Endothelial cell of umbilical vein (primary cell): Measurements from ENCODE around the gene DENND2A. TPM values are rescaled to one million over a fixed set of nuclear protein-coding genes. Genes with fewer than 3 reads are reported as not detected.

Source experiments
- BruUV-seq: library from RNA; stranded (reverse); fragments of 400-500 nt; replicated peaks from 2 replicates; lab custom pipeline; 2021; lab: Mats Ljungman, UMichigan
- CTCF ChIA-PET: fragments of 300-600, 350-600 bp; sonication (Branson Sonifier 250); formaldehyde crosslinking; loops from one replicate; lab custom pipeline; 2021; ENCODE audit warnings: antibody characterized with exemption, inconsistent platforms; lab: Charles Lee
- POLR2A ChIA-PET: fragments of 300-600, 350-600 bp; sonication (Branson Sonifier 250); formaldehyde crosslinking; loops from one replicate; lab custom pipeline; 2021; ENCODE audit warnings: antibody characterized with exemption, inconsistent platforms; lab: Charles Lee
- DNase-seq: peaks from one replicate; pipeline ENCODE4 v3.0.0-alpha.2; 2011; ENCODE audit warnings: low read depth, low spot score
- FAIRE-seq: peaks from 2 replicates; lab custom pipeline; 2011; peaks lifted over from hg19 to GRCh38; lab: Jason Lieb, UNC
- H2AFZ ChIP-seq: 2 replicates; pipeline ENCODE4 v1.6.0; 2012; ENCODE audit warnings: low read depth, low read length, control low read depth, inconsistent platforms
- H3K27ac ChIP-seq: 2 replicates; pipeline ENCODE4 v1.5.1; 2011; ENCODE audit warnings: low read depth, mild to moderate bottlenecking, control low read depth, low read length, moderate library complexity; ENCODE audit not compliant: insufficient read depth
- H3K27me3 ChIP-seq, 2 experiments: 2 replicates each; pipeline versions ENCODE4 v1.6.0 to v1.6.1; 2011; ENCODE audit warnings: low read length in 2 of 2, mixed read lengths in 1 of 2; ENCODE audit not compliant: control insufficient read depth in 2 of 2, insufficient read depth in 2 of 2
- H3K36me3 ChIP-seq, 2 experiments: 2 replicates in 1 of 2; 3 replicates in 1 of 2; pipeline ENCODE4 v1.5.1; 2011; ENCODE audit warnings: low read length in 2 of 2, mild to moderate bottlenecking in 1 of 2, moderate library complexity in 1 of 2; ENCODE audit not compliant: control insufficient read depth in 2 of 2, insufficient read depth in 2 of 2; ENCODE audit errors: extremely low read depth in 1 of 2
- H3K4me1 ChIP-seq: 3 replicates; pipeline ENCODE4 v1.5.1; 2011; ENCODE audit warnings: mild to moderate bottlenecking, low read length; ENCODE audit not compliant: control insufficient read depth, insufficient read depth; ENCODE audit errors: extremely low read depth
- H3K4me2 ChIP-seq: 2 replicates; pipeline ENCODE4 v1.6.1; 2011; ENCODE audit warnings: low read length, control low read depth, mixed read lengths; ENCODE audit not compliant: insufficient read depth
- H3K4me3 ChIP-seq, 3 experiments: fragments of 200-600 bp in 1 of 3; sonication (generic), shearing (Covaris generic) in 1 of 3; replicated peaks in 1 of 3; 2 replicates each; pipeline ENCODE4 v1.5.1; 2011 to 2016; ENCODE audit warnings: control low read depth in 3 of 3, low read length in 3 of 3, mild to moderate bottlenecking in 2 of 3, inconsistent platforms in 1 of 3, low read depth in 1 of 3, moderate library complexity in 1 of 3; ENCODE audit not compliant: insufficient read depth in 1 of 3
- H3K79me2 ChIP-seq: 2 replicates; pipeline ENCODE4 v1.6.0; 2012; ENCODE audit warnings: low read length, inconsistent platforms; ENCODE audit not compliant: control insufficient read depth, insufficient read depth
- H3K9ac ChIP-seq: replicated peaks from 2 replicates; pipeline ENCODE3; 2011; ENCODE audit warnings: low read length, control low read depth; ENCODE audit not compliant: insufficient read depth; ENCODE audit errors: extremely low read depth
- H3K9me1 ChIP-seq: replicated peaks from 3 replicates; pipeline ENCODE4 v1.6.0; 2011; ENCODE audit warnings: mild to moderate bottlenecking, low read length; ENCODE audit not compliant: control insufficient read depth, insufficient read depth; ENCODE audit errors: extremely low read depth
- H3K9me3 ChIP-seq: replicated peaks from 2 replicates; pipeline ENCODE4 v1.5.1; 2012; ENCODE audit warnings: low read length, inconsistent platforms; ENCODE audit not compliant: control insufficient read depth, insufficient read depth
- H4K20me1 ChIP-seq: replicated peaks from 2 replicates; pipeline ENCODE3; 2011; ENCODE audit warnings: mild to moderate bottlenecking, low read length; ENCODE audit not compliant: control insufficient read depth, insufficient read depth; ENCODE audit errors: extremely low read depth
- CTCF ChIP-seq, 2 donors: IDR thresholded peaks; 1 replicate in 1 of 2; 2 replicates in 1 of 2; pipeline ENCODE4 v1.5.1; 2011; ENCODE audit warnings: low read length in 2 of 2, mild to moderate bottlenecking in 2 of 2, moderate library complexity in 2 of 2, control low read depth in 1 of 2, inconsistent platforms in 1 of 2, low read depth in 1 of 2; ENCODE audit not compliant: insufficient read depth in 1 of 2; ENCODE audit errors: extremely low read depth in 1 of 2
- EZH2 ChIP-seq: IDR thresholded peaks from 2 replicates; pipeline ENCODE4 v1.6.1; 2012; ENCODE audit warnings: borderline replicate concordance, low read depth, mild to moderate bottlenecking, moderate library complexity, low read length, inconsistent platforms; ENCODE audit not compliant: severe bottlenecking
- FOS ChIP-seq: IDR thresholded peaks from 2 replicates; pipeline ENCODE4 v1.6.1; 2011; ENCODE audit warnings: mild to moderate bottlenecking, low read length, moderate library complexity, borderline replicate concordance; ENCODE audit not compliant: insufficient read depth
- GATA2 ChIP-seq: IDR thresholded peaks from 2 replicates; pipeline ENCODE4 v1.7.0; 2011; ENCODE audit warnings: low read depth, mild to moderate bottlenecking, moderate library complexity, mixed read lengths, low read length; ENCODE audit not compliant: insufficient read length, insufficient read depth
- JUN ChIP-seq: IDR thresholded peaks from 2 replicates; pipeline ENCODE4 v1.6.1; 2011; ENCODE audit warnings: borderline replicate concordance, low read depth; ENCODE audit not compliant: insufficient read length, insufficient read depth
- MAX ChIP-seq: IDR thresholded peaks from 2 replicates; pipeline ENCODE4 v1.6.1; 2011; ENCODE audit not compliant: insufficient read depth, insufficient read length
- MYC ChIP-seq: IDR thresholded peaks from one replicate; pipeline ENCODE4 v1.6.1; 2011; ENCODE audit warnings: mild to moderate bottlenecking, low read depth, low read length
- POLR2A ChIP-seq: IDR thresholded peaks from 2 replicates; pipeline ENCODE4 v1.6.1; 2012; ENCODE audit warnings: low read depth, mild to moderate bottlenecking, control low read depth, low read length
- POLR2AphosphoS5 ChIP-seq: IDR thresholded peaks from 2 replicates; pipeline ENCODE4 v1.6.1; 2012; ENCODE audit warnings: low read depth, mild to moderate bottlenecking, control low read depth, low read length, moderate library complexity; ENCODE audit not compliant: insufficient read depth
- dilution Hi-C: fragments of 300-500 bp; cut with MboI; formaldehyde crosslinking; loops from one replicate; pipeline ENCODE4 v1.15.0; 2019; ENCODE audit warnings: low sequenced_read_pairs; ENCODE audit not compliant: extremely low pct_ligation_motif_present
- intact Hi-C: fragments of 100-400 bp; cut with micrococcal nuclease; formaldehyde crosslinking; loops from one replicate; pipeline ENCODE4 v1.10.0; 2022
- polyA plus RNA-seq, 4 experiments: library from polyadenylated mRNA; depleted of rRNA in 3 of 4; stranded (reverse) in 3 of 4; unstranded in 1 of 4; fragments of >200 nt; gene quantifications; 2 replicates each; pipeline versions ENCODE4 v1.2.1 to v1.2.3, GENCODE V29; 2011 to 2012; ENCODE audit warnings: missing spikeins in 1 of 4
- total RNA-seq: library from RNA; stranded (reverse); gene quantifications from 2 replicates; pipeline ENCODE4 v1.2.3, GENCODE V29; 2021

DENND2A gene
- total and polyA plus RNA-seq, 2 donors (not counting 3 experiments of a cell fraction or from before 2014, with no cell fraction given): 0.33 TPM; not detected in 1

GRCh38 chr7:140485500-140486265 is 154.9 kb downstream of the DENND2A start:
- Histone ChIP-seq H2AFZ (no peak overlapping the region), H3K9ac (no peak overlapping the region), H3K9me1 (no peaks in the 10 kb centered on the region), H4K20me1 (no peaks in the 10 kb centered on the region), H3K27me3 (peaks cover 4 to 5% of the 10 kb centered on the region in 2 experiments), H3K4me3 (no peak overlapping the region), H3K9me3 (no peaks in the 10 kb centered on the region), H3K4me2 (no peak overlapping the region), H3K36me3 (no peaks in the 10 kb centered on the region), H3K27ac (no peak overlapping the region), H3K4me1 (peaks cover 4% of the 10 kb centered on the region), H3K79me2 (no peaks in the 10 kb centered on the region)
- intact Hi-C loops (no loop called here), dilution Hi-C loops (no loop called here)
- CTCF ChIA-PET: no interaction called here
- no peak for DNase-seq
- no peak for FAIRE-seq
- no TSS peak for BruUV-seq
- POLR2A ChIA-PET: no interaction called here
- TF ChIP-seq POLR2A (no peak), FOS (no peak), EZH2 (no peak), POLR2AphosphoS5 (no peak), CTCF (IDR thresholded peaks at IDR 0.05; ENCODE audit: extremely low read depth in 1 of 2, insufficient read depth in 1 of 2, low read depth in 1 of 2, low read length in 2 of 2) (no peak), GATA2 (no peak), JUN (no peak), MAX (no peak), MYC (no peak)
